Hippocampal formation (tissue), 2 donors: ENCODE data around the gene ZRANB3.
A peak's percentile ranks its signal among the peaks of the same experiment; 100 is the strongest.

Experiments used
- DNase-seq, 2 donors: peaks; one replicate each; lab custom pipeline; 2025; lab: John Stamatoyannopoulos, UW

ZRANB3 gene

DNA sequence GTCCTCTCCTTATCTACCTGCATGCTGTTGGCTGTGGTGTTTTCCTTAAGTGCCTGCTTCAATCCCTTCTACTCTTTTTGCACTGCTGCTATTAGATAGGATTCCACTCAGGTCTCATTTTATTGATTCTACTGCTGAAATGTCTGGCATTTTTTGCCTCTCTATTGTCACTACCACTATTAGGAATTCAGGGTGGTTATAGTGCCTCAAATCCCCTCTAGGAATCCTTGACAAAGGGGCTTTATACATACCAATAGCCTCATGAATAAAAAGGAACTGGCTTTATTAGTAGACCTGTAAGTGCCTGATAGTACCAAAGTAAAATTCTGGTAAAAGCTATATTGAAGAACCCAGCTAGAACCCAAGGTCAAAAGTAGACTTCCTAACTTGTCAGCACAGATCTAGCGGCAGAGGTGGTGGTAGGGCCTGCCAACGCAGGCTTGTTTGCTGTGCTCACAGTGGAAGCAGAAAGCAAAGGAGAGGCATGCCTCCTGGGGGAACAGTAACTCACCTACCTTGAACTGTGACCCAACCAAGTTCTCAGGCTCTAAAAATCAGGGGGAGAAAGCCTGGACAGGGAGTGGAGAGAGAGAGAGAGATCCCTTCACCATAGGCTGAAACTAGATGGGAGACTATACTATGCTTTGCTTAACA lies 278.1 kb downstream of the ZRANB3 start:
- DNase-seq, result no peak

DNA sequence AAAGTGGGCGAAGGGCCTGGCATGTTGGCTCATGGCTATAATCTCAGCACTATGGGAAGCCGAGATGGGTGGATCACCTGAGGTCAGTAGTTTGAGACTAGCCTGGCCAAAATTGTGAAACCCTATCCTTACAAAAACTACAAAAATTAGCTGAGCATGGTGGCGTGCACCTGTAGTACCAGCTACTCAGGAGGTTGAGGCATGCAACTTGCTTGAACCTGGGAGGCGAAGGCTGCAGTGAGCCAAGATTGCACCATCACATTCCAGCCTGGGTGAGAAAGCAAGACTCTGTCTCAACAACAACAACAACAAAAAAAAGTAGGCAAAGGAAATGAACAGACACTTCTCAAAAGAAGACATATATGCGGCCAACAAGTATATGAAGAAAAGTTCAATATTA lies 282.4 kb downstream of the ZRANB3 start:
- DNase-seq, result no peak

DNA sequence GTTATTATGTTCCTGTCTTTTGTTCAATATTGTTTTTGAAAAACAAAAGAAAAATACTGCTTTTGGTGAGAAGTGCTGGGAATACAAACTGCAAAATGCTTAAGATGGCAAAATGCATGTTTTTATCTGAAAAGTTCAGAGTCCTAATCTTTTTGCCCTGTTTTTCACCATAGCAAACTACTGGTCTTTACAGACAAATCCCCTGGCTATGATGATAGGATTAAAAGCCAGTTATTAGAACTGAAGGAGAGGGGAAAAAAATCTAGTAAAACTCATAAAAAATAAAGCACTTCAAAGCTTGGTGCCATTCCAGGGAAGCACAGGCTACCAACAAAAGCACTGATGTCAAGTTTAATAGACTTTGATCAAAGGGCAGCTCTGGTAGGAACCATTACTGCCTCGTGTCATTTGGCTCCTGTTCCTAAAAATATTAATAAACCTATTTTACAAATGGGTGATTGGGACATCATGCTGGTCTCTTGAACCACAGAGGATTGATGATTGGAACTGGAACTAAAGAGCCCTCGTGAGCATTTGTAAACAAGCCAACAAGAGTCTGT lies 284.2 kb downstream of the ZRANB3 start:
- DNase-seq, result no peak

DNA sequence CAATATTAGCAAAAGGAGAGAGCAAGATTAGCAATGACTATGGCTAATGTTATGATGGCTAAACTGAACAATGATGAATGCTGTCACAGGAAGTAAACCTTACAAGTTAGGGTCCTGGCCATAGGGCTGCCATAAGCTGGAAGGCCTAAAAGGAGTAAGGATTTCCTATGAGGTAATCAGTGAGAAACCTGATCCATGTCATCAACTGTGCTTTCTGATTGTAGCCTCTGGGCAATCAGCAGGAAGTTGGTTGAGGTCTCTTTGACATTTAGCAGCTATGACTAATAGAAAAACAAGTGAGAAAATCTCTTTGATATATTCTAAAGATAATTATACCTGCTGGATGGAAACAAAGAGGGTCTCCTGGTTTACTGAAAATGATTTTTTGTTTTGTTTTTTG lies 285.9 kb downstream of the ZRANB3 start:
- DNase-seq, result no peak

DNA sequence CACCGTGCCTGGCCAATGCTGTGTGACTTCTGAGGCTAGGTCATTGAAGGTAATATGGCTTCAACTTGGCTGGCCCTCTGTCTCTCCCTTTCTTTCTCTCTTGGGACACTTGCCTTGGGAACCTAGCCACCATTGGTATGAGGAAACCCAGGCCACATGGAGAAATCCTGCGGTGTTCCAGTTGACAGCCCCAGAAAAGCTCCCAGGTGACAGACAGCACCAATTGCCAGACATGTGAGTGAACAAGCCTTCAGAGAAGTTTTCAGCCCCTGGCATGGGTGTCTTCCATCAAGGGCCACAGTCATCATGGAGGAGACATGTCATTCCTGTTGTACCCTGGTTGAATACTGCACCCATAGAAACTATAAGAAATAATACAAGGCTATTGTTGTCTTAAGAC lies 292.4 kb downstream of the ZRANB3 start:
- DNase-seq, result no peak

DNA sequence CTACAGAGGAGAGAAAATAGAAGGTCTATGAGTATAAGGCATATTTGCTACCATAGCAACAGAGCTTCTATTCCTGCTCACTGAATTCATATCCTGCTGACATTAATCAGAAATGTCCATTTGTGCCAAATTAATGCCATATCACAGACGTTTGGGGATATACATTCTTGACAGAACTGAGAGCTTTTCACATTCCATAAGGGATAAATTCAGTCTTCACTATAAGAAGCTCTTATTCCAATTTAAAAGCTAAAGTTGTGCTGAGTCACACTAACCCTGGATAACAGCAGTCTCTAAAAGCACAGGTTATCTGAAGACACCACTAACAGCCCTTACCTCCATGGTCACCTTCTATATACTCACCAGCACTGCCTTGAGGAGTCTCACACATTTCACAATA lies 300.9 kb downstream of the ZRANB3 start:
- DNase-seq, result no peak

DNA sequence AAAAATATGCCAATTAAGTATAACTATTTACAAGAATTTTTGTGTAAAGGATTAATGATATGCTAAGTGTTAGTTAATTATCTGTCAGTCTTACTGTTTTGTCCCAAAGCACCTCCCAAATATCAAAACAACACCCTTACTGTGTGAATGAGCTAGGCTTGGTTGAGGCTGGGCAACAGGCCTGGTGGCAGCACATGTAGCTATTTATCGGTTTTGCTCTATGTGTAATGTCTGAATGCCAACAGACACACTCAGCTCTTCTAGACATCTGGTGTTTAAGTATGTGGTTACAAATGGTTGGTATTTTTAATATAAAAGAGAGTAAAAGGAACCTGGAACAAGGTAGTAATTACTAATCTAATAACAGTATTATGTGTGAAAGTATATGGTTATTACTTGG lies 303.6 kb downstream of the ZRANB3 start:
- no peak for DNase-seq

DNA sequence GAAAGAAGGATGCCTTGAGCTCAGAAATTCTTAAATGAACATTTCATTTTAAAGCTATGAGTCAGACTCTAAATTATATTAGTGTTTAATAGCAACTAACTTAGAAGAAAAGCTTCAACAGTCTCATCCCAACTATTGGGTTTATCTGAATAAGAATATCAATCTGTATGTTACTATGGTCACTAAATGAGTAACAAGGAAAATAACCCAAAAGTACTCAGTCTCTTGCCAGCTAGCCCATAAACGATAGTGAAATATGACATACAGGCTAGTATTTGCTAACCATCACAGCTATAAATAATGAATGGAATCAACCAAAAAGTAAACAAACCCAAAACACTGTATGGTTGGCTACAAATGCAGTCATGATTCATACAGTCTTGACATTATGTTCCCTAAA lies 304.1 kb downstream of the ZRANB3 start:
- DNase-seq, result no peak

DNA sequence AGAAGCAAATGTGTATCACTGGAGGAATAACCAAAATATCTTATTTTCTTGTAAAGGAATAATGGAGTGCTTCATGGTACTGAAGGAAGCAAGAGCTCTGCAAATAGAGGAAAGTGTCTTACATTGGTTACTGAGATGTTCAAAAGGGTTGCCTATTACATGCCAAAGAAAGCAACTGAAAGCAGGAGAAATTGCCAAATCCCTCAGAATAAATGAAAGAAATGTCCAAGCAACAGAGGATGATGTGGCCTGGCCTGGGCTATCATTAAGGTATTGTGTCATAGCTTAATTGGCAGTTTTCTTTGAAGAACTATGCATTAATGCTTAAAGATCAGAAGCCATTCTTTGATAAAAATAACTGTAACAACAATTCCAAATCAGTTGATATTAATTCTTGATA lies 305.2 kb downstream of the ZRANB3 start:
- DNase-seq, result no peak

DNA sequence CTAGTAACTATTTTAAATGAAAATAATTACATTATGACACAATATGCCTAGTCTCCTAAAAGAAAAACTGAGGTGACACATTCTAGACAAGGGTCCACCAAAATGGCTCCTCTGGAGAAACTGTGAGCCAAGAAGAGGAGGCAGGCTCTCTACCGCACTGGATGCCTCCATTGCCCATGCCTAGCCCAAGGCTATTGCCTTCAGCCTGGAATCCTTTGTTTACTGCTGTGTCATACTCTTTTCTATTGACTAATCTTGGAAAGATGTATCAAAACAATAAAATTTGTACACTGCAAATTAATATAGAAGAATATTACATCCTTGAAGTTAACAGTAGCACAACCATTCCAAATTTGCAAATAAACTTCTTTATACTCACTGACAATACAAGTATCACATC lies 311.8 kb downstream of the ZRANB3 start:
- DNase-seq, result no peak

DNA sequence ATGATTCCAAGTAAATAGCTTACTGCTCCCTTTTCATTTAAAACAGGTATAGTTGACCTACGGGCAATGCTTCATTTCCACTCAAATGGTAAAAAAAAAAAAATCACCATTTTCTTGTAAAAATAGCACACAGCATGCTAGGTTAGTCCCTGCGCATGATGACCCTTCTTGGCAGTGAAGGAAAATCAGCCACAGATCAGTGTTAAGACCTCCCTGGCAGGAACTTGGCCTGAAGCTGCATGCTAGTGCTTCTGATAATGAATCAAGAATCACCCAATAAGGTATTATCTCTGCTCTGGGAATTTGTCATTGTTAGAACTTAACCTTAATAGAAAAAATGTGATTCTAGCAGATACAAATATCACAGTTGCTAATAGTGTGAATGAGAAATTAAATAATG lies 312.6 kb downstream of the ZRANB3 start:
- no peak for DNase-seq

DNA sequence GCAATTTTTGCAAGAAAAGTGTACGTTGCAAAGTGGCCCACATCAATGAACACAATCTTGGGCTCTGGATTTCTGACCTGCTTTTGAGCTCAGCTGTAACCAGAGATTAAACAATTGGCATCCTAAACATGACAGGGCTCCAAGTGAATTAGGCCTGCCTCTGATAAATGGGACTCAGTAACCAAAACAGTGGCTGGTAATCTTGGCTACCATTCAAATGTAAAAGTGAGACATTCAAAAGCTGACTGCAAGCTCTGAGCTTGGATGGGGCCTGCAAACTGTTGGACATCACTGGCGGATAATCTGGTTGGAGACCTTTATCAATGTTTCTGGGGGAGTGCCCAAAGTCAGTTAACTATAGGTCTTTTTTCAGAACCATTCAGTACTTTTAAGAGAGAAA lies 318.3 kb downstream of the ZRANB3 start:
- DNase-seq, result no peak

DNA sequence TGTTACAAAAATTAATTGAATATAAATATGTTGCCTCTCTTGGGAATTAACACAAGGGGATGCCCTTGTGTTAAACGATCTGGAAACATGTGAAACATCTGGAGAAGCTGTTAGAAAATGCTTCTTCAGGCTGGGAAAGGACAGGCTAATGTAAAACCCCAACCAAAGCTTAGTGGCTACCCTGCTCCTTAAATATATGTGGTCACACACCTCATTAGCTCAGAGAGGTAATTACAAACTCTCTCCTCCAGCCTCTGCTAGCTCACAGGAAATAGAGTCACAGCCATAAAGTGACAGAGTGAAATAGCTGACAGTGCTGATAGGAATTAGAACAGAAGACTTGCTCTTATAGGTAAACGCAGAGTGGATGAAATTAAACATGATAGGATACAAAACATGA lies 323.0 kb downstream of the ZRANB3 start:
- DNase-seq, result no peak

DNA sequence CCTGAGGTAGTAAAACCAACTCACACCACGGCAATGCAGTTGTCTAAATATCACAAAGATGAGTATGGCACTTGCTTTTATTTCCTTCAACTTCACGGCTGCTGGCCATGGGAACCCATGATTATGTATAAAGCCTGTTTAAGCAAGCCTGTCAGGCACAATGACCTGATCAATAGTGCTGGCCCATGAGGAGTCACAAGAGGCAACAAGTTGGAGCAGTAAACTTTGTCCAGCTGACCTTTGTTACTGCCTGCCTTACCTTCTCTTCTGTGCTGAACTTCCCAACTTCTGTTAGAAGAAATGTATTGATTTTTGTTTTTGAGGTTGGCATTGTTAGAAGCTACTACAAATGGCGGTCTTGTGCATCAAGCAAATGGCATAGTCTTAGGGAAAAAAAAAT lies 327.1 kb downstream of the ZRANB3 start:
- no peak for DNase-seq

DNA sequence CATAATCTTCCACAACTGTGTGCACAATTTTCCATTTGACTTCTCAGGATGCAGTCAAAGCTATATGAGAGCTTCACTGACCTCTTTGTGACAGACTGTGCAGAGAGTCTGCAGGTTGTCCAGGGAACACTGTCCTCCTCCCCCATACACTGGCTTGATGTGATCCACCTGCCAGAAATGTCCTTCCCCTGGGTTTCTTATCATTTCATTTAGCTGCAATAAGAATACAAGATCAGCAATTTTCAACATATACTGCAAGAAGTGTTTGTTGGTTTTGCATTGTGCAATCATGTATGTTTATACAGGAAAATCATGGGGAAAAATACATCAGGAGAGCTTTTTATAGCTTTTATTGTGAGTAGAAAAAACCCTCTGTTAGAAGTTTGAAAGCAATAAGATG lies 328.3 kb downstream of the ZRANB3 start:
- no peak for DNase-seq

DNA sequence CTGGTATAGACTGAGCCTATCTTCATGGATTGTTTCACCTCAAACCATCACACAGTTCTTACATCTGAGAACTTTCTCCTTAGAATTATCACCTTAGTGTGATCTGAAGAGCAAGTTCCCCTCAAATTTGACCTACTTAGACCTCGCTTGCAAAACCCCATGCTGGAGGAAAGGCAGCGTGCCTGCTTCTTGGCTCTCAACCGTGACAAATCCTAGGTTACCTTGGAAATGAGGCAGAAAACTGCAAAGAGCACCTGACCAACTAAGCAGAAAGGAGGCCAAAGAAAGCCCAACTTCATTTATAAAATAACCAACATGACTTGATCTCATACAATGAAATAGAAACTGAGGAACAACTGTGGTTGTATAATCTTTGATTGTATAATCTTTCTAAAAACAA lies 332.5 kb downstream of the ZRANB3 start:
- peak in 1 of 2 donors; percentile 14 for DNase-seq

DNA sequence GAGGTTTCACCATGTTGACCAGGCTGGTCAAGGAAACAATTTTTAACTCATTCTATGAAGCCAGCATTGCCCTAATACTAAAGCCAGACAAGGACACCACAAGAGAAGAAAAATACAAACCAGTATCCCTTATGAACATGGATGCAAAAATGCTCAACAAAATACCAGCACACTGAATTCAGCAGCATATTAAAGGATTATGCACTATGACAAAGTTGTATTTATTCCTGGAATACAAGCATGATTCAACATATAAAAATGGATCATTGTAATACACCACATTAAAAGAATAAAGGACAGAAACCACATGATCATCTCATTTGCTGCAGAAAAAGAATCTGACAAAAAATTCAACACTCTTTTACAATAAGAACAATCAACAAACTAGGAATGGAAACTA lies 340.2 kb downstream of the ZRANB3 start:
- no peak for DNase-seq

DNA sequence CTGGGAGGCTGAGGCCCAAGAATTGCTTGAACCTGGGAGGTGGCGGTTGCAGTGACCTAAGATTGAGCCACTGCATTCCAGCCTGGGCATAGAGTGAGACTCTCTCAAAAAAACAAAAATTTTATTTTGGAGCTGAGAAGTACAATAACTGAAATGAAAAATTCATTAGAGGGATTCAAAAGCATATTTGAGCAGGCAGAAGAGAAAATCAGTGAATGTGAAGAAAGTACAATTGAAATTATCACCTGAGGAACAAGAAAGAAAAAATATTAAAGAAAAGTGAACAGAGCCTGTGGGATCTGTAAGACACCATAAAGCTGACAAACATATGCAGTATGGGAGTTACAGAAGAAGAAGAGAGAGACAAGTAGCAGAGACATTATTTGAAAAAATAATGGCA lies 341.9 kb downstream of the ZRANB3 start:
- DNase-seq, result no peak

DNA sequence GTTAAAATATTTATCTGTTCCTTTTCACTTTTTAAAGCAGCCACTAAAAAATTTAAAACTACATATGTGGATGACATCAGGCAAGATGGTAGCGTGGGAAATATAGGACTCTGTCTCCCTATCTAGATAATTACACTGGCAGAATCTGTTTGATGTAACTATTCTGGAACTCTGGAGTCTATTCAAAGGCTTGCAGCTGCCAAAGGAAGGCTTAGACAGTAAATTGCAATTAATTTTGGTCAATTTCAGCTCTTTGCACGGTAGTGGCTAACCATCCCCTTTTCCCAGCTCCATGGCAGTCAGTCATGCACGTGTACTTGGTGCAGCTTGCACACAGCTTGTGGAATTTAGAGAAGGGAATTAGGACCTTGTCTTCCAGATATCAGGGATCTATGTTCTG lies 343.7 kb downstream of the ZRANB3 start:
- DNase-seq, result no peak

DNA sequence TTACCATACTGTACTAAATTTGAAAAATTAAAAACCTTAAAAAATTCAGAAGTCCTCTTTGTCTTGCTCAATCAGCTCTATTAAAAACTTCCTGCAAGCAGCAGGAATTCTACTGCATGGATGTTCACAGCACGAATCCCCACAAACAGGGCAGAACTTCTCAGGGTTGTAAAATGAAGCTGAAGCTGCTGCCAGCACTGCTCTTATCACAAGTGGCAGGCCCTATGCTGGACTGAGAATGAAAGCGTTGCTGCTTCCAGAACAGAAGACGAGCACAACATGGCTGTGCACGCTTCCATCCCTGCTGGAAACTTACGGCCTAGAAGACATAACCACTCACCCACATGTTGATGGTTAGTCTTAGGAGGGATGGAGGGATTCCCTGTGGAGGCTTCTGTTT lies 345.0 kb downstream of the ZRANB3 start:
- DNase-seq, result no peak

DNA sequence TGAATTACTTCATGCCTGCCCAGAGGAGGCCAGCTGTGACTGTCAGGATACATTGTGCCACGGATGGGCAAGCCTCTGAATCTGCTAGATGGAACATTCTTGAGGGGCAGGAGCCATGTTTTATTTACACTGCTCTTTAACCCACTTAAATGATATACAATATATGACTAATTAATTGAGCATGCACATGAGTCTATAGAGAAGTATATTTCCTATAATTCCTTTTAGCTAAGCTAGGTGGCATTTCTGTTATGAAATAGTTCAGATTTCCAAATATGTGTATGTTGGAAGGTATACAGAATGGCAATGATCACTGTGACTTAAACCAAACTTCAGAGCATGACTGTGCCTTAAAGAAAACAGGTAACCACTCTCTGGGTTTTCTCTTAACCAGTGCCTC lies 347.2 kb downstream of the ZRANB3 start:
- no peak for DNase-seq

DNA sequence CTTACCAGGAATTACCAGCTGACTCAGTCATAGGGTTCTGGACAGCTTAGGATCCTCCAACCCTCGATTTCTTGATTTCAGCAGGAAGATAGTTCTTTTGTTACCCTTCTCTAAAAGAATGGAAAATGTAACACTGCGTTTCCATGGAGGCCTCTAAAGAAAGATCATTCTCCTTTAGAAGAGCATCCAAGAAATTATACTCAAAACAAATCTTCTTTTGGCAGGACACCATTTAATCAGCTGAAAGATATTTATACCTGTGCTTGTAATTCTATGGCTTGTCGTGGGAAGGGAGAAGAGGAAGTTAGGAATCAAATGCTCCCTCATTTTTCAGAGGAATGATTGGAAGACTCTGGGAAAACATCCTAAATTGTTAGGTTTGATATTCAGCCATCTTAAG lies 348.4 kb downstream of the ZRANB3 start:
- DNase-seq, result no peak

DNA sequence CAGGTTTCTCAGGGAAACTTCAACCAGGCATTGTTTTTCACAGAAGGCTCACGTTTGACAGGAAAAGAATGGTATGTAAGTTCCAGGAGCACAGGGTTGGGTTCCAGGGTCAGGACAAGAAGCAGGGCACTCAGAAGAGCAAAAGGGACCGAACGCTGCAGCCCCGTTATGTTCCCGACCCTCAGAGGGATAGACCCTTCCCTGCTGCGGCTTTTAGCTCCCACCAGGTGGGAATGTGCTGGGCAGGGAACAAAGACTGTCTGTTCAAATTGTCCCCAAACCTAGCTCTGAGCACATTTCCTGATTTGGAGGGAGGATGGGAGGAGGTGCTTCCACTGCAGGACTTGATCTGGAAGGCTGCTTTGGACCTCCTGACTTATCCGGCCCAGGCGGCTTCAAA lies 348.8 kb downstream of the ZRANB3 start:
- no peak for DNase-seq

DNA sequence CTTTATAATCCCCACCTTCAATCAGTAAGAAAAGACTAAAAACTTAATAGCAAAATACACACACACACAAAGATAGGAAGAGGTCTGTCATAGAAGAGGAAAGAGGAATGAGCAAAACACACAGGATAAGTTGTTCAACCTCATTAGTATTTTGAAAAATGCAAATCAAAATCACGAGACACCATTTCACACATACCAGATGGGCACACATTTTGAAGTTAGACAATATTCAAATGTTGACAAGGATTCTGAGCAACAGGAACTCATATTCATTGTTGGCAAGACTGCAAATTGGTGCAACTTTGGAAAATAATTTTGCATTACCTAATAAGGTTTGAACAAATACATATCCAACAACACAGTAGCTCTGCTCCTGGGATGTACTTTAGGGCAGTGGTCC lies 351.3 kb downstream of the ZRANB3 start:
- no peak for DNase-seq
